Mesenchymal stem cell (in vitro differentiated cells and primary cell): Measurements from ENCODE around the gene FBXL7.

Source experiments
- DNase-seq: peaks from one replicate; pipeline ENCODE4 v3.0.0-alpha.2; 2013
- H2AFZ ChIP-seq: one replicate; pipeline ENCODE4 v1.6.1; 2013; ENCODE audit warnings: low read depth, mild to moderate bottlenecking, control low read depth, inconsistent platforms, low read length, moderate library complexity
- H2AK5ac ChIP-seq: 2 replicates; pipeline ENCODE4 v1.6.1; 2013; ENCODE audit warnings: low read length, moderate library complexity, mild to moderate bottlenecking, inconsistent platforms; ENCODE audit not compliant: severe bottlenecking
- H2BK120ac ChIP-seq: one replicate; pipeline ENCODE4 v1.6.1; 2013; ENCODE audit warnings: low read depth, mild to moderate bottlenecking, inconsistent platforms, low read length, moderate library complexity
- H2BK12ac ChIP-seq, 2 experiments: one replicate each; pipeline ENCODE4 v1.6.1; 2013; ENCODE audit warnings: inconsistent platforms in 2 of 2, low read length in 2 of 2, mild to moderate bottlenecking in 2 of 2, moderate library complexity in 2 of 2, control low read depth in 1 of 2
- H2BK15ac ChIP-seq: one replicate; pipeline ENCODE4 v1.6.1; 2013; ENCODE audit warnings: mild to moderate bottlenecking, low read depth, inconsistent platforms; ENCODE audit not compliant: poor library complexity, severe bottlenecking
- H2BK5ac ChIP-seq: 2 replicates; pipeline ENCODE4 v1.6.1; 2013; ENCODE audit warnings: low read depth, mild to moderate bottlenecking, low read length, control low read depth, inconsistent platforms; ENCODE audit not compliant: poor library complexity, severe bottlenecking
- H3K14ac ChIP-seq, 2 experiments: one replicate each; pipeline ENCODE4 v1.6.1; 2013; ENCODE audit warnings: inconsistent platforms in 2 of 2, low read length in 2 of 2, control low read depth in 1 of 2, mild to moderate bottlenecking in 1 of 2, moderate library complexity in 1 of 2
- H3K18ac ChIP-seq, 2 experiments: one replicate each; pipeline ENCODE4 v1.6.1; 2013; ENCODE audit warnings: inconsistent platforms in 2 of 2, low read length in 2 of 2, control low read depth in 1 of 2, low read depth in 1 of 2, mild to moderate bottlenecking in 1 of 2
- H3K23ac ChIP-seq, 2 experiments: one replicate each; pipeline ENCODE4 v1.6.1; 2013; ENCODE audit warnings: inconsistent platforms in 2 of 2, low read length in 2 of 2, mild to moderate bottlenecking in 2 of 2, moderate library complexity in 2 of 2, control low read depth in 1 of 2
- H3K27ac ChIP-seq: 2 replicates; pipeline ENCODE4 v1.5.1; 2013; ENCODE audit warnings: mild to moderate bottlenecking, moderate library complexity, low read length, control low read depth, inconsistent platforms; ENCODE audit not compliant: poor library complexity, severe bottlenecking
- H3K27me3 ChIP-seq, 2 experiments: 2 replicates each; pipeline versions ENCODE4 v1.6.1 to v1.7.0; 2013; ENCODE audit warnings: low read length in 2 of 2, mild to moderate bottlenecking in 2 of 2, moderate library complexity in 2 of 2, control low read depth in 1 of 2, inconsistent platforms in 1 of 2; ENCODE audit not compliant: control insufficient read depth in 1 of 2, insufficient read depth in 1 of 2
- H3K36me3 ChIP-seq, 2 experiments: 2 replicates each; pipeline versions ENCODE4 v1.6.1 to v1.7.0; 2013; ENCODE audit warnings: low read length in 2 of 2, control low read depth in 1 of 2, inconsistent platforms in 1 of 2, low read depth in 1 of 2, mild to moderate bottlenecking in 1 of 2; ENCODE audit not compliant: insufficient read depth in 2 of 2, control insufficient read depth in 1 of 2
- H3K4ac ChIP-seq, 2 experiments: one replicate each; pipeline ENCODE4 v1.6.1; 2013; ENCODE audit warnings: inconsistent platforms in 2 of 2, low read length in 2 of 2, mild to moderate bottlenecking in 2 of 2, moderate library complexity in 2 of 2, control low read depth in 1 of 2, low read depth in 1 of 2
- H3K4me1 ChIP-seq: 2 replicates; pipeline ENCODE4 v1.6.1; 2013; ENCODE audit warnings: low read depth, low read length, control low read depth; ENCODE audit not compliant: control insufficient read depth, insufficient read depth
- H3K4me2 ChIP-seq: 2 replicates; pipeline ENCODE4 v1.6.1; 2013; ENCODE audit warnings: low read length, mild to moderate bottlenecking, inconsistent platforms; ENCODE audit not compliant: poor library complexity, severe bottlenecking
- H3K4me3 ChIP-seq, 2 experiments: 2 replicates each; pipeline versions ENCODE4 v1.5.1 to v1.7.0; 2013; ENCODE audit warnings: low read length in 2 of 2, mild to moderate bottlenecking in 2 of 2, control low read depth in 1 of 2, low read depth in 1 of 2; ENCODE audit not compliant: insufficient read depth in 1 of 2
- H3K79me1 ChIP-seq: replicated peaks from 2 replicates; pipeline ENCODE4 v1.6.1; 2013; ENCODE audit warnings: mild to moderate bottlenecking, control low read depth, low read length, inconsistent platforms; ENCODE audit not compliant: poor library complexity, severe bottlenecking
- H3K9ac ChIP-seq: 2 replicates; pipeline ENCODE4 v1.7.0; 2013; ENCODE audit warnings: mild to moderate bottlenecking, low read length, moderate library complexity
- H3K9me3 ChIP-seq: 2 replicates; pipeline ENCODE4 v1.7.0; 2013; ENCODE audit warnings: mild to moderate bottlenecking, low read length; ENCODE audit not compliant: control insufficient read depth
- H4K8ac ChIP-seq: one replicate; pipeline ENCODE4 v1.6.1; 2013; ENCODE audit warnings: inconsistent platforms, mild to moderate bottlenecking, low read length, moderate library complexity
- H4K91ac ChIP-seq: one replicate; pipeline ENCODE4 v1.6.1; 2013; ENCODE audit warnings: mild to moderate bottlenecking, low read length, inconsistent platforms
- WGBS: methylation state at CpG from one replicate; pipeline ENCODE4 v1.1.7; 2013; ENCODE audit warnings: mixed read lengths; 5-methylcytosine and 5-hydroxymethylcytosine counted together

FBXL7 gene

DNA sequence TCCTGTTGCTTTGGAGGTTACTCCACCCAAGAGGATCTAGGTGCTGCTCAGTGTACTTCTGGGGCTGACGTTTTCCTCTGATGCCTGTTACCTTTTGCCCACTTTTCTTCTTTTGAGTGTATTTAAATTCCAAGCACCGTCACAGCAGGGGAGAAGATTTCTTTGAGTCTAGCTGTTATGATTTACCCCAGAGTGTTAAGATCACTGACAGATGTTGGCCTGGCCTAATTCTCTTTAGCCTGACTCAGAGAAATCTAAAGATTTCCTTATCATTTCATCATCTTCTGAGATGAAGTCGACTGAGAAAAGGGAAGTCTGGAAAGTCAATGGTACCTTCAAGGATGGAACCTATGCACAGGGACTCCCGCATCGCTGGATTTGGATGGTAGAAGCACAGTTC is 191.5 kb downstream of the FBXL7 start:
- no peak for DNase-seq
- H2BK5ac ChIP-seq: no peak overlapping the region
- H2BK120ac ChIP-seq: no peak overlapping the region

DNA sequence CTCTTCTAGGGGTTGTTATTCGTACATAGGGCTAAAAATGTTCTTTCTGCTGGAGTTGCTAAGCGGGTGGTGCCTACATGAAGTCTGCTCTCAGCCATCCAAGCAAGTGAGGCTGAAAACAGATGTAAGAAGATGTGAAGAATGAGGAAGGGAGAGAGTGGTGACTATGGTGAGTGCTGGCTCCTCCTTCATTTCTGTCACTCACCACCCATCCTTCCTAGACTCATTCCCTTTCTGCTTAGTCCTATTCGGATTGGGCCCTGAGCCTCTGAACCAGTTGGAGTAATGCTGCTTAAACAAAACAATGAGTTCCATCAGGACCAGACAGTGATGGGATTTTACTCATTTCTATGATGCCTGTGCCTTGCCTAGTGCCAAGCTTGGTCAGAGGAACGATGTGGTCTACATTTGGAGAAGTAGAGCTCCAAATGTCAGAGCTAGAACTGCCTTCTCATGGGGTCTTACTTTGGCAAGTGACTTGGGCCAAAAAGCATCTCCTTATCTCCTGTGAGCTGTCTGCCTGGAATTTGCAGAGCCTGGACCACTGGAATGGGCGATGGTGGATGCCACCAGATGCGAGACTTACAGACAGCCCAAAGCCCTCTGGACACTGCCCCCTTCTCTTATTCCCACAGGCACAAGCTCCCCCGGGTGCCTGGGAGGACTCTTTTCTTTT is 192.9 kb downstream of the FBXL7 start:
- no peak for DNase-seq
- Histone ChIP-seq H3K36me3 (no peaks in the 10 kb centered on the region), H3K4me2 (no peak overlapping the region), H2BK12ac (no peak overlapping the region), H3K23ac (no peak overlapping the region), H3K9ac (no peak overlapping the region), H3K27me3 (no peaks in the 10 kb centered on the region), H3K14ac (no peak overlapping the region), H2BK5ac (no peak overlapping the region), H3K27ac (no peak overlapping the region), H3K4ac (no peak overlapping the region), H3K4me1 (peaks cover 11% of the 10 kb centered on the region), H3K9me3 (no peaks in the 10 kb centered on the region), H2AK5ac (peak overlapping the region; percentile 47), H2AFZ (no peak overlapping the region), H2BK120ac (no peak overlapping the region), H3K79me1 (peaks cover 27% of the 10 kb centered on the region), H4K91ac (no peak overlapping the region), H3K4me3 (peak overlapping the region in 1 of 2 experiments; percentile 29), H2BK15ac (no peak overlapping the region), H3K18ac (no peak overlapping the region), H4K8ac (no peak overlapping the region)
- 79% methylated on average over 6 of the region's 7 CpGs for WGBS

More for the DNA sequence above, 191.5 kb downstream of the FBXL7 start:
- Histone ChIP-seq H2AFZ (no peak overlapping the region), H2BK15ac (no peak overlapping the region), H4K8ac (no peak overlapping the region), H2AK5ac (no peak overlapping the region), H3K4me2 (no peak overlapping the region), H3K36me3 (no peaks in the 10 kb centered on the region), H3K9ac (no peak overlapping the region), H3K18ac (no peak overlapping the region), H3K27me3 (no peaks in the 10 kb centered on the region), H3K4me3 (peak overlapping the region in 1 of 2 experiments; percentile 9), H3K79me1 (peaks cover 30% of the 10 kb centered on the region), H3K14ac (no peak overlapping the region), H3K9me3 (no peaks in the 10 kb centered on the region), H3K4me1 (peaks cover 11% of the 10 kb centered on the region), H3K27ac (no peak overlapping the region), H4K91ac (no peak overlapping the region), H2BK12ac (no peak overlapping the region), H3K4ac (no peak overlapping the region), H3K23ac (no peak overlapping the region)
- WGBS: 74% methylated on average over 5 of the region's 5 CpGs

DNA sequence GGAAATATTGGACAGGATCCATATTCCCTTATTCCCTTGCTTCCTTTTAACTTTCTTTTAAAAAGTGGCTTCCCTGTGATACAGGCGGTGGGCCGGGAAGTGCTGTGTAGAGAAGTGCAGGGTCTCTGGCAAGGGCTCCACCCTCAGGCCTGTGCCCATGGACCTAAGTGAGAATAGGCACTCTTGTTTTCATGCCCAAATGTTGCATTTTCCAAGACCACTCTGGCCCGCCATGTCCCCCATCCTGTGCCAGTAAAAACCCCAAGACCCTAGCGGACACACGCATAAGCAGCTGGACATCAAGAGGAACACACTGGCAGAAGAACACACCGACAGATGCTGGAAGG is 193.4 kb downstream of the FBXL7 start:
- Histone ChIP-seq H3K4me2 (no peak overlapping the region), H3K9ac (no peak overlapping the region), H3K36me3 (no peaks in the 10 kb centered on the region), H3K18ac (no peak overlapping the region), H2BK15ac (no peak overlapping the region), H3K4me3 (no peak overlapping the region), H2BK120ac (no peak overlapping the region), H3K4ac (no peak overlapping the region), H4K8ac (no peak overlapping the region), H2BK12ac (no peak overlapping the region), H4K91ac (no peak overlapping the region), H3K9me3 (no peaks in the 10 kb centered on the region), H3K27me3 (no peaks in the 10 kb centered on the region), H3K23ac (no peak overlapping the region), H3K14ac (no peak overlapping the region), H3K4me1 (peaks cover 11% of the 10 kb centered on the region), H3K79me1 (peaks cover 27% of the 10 kb centered on the region), H2AK5ac (no peak overlapping the region), H3K27ac (no peak overlapping the region), H2BK5ac (no peak overlapping the region), H2AFZ (no peak overlapping the region)
- no peak for DNase-seq
- 99% methylated on average over 6 of the region's 6 CpGs for WGBS

DNA sequence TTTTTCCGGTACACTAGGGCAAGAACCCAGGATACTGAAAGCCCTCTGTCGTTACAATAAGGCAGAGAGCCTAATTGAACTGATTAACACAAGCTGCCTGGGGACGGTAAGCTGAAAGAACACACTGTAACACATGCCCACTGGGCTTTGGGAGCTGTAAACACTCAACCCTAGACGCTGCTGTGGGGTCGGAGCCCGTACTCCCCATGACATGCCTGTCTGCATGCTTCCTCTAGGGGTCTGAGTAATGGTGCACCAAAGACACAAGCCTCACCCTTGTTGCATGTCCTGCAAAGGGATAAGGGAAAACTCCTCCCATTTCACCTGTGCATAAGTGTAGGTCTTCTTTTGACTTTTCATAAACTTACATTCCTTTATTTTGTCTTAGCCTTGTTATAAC is 194.0 kb downstream of the FBXL7 start:
- Histone ChIP-seq H2BK5ac (no peak overlapping the region), H3K4ac (no peak overlapping the region), H3K4me2 (no peak overlapping the region), H4K91ac (peak overlapping the region; percentile 69), H3K14ac (no peak overlapping the region), H2AK5ac (peak overlapping the region; percentile 57), H4K8ac (no peak overlapping the region), H3K4me1 (peaks cover 10% of the 10 kb centered on the region), H2BK120ac (no peak overlapping the region), H2BK12ac (no peak overlapping the region), H3K9me3 (no peaks in the 10 kb centered on the region), H3K4me3 (no peak overlapping the region), H3K18ac (peak overlapping the region; percentile 3 to 71), H2BK15ac (no peak overlapping the region), H3K23ac (no peak overlapping the region), H3K9ac (no peak overlapping the region), H3K36me3 (no peaks in the 10 kb centered on the region), H2AFZ (no peak overlapping the region), H3K27ac (no peak overlapping the region), H3K79me1 (peaks cover 28% of the 10 kb centered on the region), H3K27me3 (no peaks in the 10 kb centered on the region)
- WGBS: 79% methylated on average over 6 of the region's 6 CpGs
- DNase-seq: no peak
